ENCODE measurements around the gene FHIT.

The FHIT gene

DNA sequence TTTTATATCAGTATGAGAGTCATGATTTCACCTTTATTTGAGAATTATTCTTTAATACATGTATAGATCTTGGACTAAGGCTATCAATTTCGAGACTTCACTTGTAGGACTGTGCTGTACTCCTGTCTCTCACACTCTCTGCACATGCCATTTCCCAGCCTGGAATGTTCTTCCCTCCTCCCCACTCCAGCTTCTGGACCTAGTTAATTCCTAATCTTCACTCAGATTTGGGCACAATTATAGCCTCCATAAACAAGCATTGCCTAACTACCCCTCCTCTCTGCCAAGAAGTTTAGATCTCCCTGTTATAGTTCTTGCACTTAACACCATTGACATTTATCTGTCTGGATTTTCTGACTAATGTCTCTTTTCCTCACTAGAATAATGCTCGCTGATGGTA lies 88.3 kb downstream of the FHIT start:
- DNase-seq = no peak

DNA sequence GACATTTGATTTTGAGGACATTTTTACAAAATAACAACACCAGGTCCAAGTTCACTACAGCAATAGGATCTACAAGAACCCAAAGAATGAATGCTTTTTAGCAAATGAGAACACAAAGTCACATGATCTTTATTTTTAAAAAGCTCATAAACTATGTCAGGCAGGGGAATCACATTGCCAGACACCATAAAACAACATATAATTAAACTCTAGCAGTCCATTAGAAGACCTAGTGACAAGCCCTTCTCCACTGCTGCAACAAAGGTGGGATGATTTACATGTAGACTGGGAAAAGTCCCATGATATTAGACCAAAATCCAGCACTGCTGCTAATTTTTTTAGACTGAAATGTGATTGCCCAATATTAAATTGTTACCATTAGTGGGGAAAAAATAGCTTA lies 92.6 kb downstream of the FHIT start:
- no peak for DNase-seq

DNA sequence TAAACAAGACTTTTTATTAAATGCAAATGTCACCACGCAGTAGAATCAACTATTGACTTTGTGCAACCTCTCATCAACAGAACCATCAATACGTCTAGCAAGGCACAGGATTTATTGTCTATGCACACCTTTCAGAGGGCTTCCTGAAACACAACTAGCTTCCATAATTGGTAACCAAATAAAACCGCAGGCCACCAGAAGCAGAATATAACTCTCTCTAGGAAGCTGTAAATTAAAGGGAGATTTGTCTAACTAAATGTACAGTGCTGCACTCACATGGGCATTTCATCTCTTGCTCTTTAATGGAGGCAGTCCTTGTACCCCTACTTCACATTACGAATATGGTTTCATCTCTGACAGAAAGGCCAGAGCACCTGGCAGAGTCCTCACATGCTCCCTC lies 93.0 kb downstream of the FHIT start:
- DNase-seq = no peak

DNA sequence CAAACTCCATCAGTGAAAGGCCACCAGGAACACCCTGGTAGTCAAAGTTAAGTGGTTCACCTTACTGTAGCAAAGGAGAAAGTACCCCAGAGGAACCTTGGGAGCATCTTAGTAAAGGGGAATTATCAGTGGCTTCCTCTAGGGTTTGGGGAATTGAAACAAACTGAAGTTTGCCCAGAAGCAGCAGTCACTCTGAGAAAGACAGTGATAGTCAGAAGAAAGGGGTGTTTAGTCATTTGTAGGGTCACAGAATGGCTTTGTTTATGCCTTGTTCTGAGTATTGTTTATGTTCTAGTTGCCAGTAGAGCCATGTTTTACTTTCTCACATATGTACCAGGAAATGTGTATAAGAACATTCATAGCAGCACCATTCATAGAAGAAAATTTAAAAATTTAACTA lies 93.8 kb downstream of the FHIT start:
- peak; percentile 10 for DNase-seq

DNA sequence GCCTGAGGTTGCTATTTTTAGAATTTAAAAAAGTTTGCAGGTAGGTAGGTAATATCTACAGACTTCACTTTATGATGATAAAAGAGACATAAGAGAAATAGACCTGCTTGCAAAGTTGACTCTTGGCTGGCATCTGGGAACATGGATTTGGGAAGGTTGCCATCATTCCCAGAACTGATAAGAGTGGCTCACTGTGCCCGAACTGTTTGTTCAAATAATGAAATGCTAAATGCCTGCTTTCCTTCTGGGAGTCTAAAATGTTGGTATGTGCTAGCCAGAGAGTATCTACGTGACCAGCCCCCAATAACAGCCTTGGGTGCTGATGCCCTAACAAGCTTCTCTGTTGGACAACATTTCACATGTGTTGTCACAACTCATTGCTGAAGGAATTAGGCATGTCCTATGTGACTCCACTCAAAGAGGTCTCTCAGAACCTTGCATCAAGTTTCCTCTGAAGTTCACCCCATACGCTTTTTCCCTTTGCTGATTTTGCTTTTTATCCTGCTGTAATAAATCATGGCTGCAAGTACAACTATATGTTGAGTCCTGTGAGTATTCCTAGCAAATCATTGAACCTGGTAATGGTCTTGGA lies 95.5 kb downstream of the FHIT start:
- no peak for DNase-seq

DNA sequence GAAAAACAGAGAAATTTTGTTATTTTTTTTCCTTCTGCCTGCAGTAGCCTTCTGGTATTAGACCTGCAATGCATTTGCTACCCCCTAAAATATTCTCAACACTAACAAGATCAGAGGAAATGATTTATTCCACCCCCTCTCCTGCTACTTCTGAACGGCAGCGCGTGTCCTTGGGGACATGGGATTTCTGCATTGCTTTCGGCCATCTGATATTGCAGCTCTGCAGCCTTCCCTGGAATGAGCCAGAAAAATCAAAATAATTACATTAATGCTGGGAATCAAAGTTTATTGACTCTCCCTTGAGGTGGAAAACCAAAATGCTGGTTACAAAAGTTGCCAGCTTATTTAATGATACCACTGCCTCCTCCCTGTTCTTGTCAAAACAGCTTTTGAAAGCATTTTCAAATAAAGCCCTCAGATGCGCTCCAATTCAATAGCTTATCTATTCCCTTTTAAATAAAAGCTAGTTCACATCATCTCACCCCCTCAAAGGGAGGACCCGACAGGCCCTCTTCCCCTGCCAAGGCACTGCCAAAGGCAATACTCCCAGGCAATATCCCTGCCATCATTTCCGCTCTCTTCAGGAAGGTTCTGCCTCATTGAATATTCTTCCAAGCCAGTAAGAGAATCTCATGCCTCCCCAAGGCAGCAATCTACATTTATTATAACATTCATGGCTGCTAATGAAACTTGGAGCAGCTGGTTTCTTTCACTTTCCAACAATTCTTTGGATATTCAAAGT lies 96.6 kb downstream of the FHIT start:
- DNase-seq = no peak

DNA sequence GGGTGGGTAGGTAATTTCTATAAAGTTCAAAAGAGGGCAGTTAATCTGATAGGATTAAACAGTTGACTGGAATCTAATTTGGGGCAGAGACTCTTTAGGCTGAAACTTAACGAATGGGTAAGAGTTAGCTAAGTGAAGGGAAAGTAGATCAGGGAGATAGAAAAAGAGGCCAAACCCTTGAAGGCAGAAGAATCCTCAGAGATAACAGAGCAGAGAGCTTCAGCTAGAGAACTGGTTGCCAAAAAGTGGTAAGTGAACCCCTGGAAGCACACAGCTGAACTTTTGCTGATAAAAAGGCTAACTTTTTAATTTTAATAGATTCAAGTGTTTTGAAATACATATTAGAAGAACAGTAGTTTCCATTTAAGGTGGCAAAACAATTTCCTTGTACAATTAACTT lies 99.2 kb downstream of the FHIT start:
- DNase-seq = peak; percentile 19

DNA sequence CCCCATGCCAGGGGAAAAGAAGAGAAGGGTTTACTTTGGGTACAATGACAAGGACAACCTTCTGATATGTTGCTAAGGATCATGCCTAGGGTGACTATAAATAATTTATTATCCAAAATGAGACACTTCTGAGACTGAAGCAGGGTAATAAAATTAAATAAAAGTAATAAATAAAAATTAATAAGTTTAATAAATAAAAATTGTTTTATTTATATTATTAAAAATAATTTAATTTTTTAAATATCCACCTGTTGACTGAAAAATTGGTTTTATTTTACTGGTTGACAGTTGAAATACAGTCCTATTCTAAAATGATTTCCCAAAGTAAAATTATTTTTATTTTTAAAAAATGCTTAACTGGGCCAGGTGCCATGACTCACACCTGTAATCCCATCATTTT lies 102.0 kb downstream of the FHIT start:
- no peak for DNase-seq

DNA sequence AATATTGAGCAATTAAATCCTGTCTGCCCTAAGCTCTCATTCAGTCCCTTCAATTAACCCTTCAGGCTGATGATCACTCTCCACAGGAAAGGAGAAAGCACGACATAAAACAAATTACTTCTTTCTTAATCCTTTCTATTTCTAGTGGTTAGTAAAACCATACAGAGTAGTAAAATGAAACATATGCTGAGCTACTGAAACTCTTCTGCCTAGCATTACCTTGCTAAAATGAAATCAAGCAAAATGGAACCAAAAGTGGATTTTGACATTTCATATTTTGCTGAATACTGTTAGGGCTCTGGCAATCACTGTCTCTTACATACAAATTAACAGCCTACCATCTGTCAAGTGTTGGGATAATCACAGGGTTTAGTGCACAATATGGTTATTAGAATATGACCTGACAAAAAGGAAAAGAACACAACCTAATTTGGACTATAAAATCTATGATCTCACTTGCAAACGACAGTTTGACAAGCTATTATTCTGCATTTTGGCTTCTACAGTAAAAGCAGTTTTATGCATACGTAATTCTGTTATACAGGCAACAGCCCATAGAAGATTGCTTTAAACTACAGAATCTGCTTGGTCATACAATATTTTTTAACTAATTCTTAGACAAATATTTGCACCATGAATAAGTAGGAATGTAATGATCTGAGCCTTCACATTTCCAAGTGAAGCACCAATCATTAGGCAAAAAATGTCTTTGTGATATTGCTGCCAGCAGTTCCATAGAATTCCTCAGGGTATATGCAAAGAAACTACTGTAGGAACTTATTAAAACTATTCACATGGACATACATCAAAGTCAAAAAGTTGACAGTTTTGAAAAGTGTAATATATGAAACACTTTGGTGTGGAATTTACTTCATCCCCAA lies 105.0 kb downstream of the FHIT start:
- DNase-seq = no peak

DNA sequence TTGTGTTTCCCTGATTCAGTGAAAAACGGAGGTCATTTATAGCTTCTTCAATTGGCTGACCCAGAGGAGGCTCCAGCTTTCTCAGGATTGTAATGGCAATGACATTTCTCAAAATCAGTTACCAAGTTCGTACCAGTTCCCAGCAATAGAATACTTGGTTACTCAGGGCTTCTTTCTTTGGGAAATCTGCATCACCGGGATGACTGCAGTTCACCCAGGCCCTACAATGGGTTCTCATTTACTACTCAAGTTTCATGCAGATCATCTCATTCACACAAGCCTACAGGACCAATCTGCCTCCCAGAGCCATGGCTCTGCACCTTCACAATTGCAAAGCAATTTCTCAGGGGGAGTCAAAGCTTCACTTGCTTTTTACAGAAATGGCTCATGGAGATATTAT lies 109.6 kb downstream of the FHIT start:
- DNase-seq = no peak

DNA sequence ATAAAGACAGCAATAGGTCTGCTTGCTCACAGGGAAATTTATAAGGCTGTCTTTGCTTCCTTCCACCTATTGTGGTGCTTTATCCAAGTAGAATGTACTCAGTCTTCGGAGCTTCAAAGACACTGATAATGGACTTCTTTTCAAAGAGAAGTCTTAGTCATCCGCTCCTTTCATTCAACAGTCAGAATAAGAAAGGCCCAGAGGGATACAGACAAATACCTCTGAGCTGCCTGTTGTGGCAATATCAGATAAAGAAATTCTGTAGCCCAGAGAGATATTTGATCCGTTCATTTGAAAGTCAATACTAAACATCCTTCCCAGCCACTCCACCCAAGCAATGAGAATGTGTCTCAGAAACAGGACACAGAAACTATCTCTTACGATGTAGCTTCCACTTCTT lies 110.0 kb downstream of the FHIT start:
- no peak for DNase-seq

DNA sequence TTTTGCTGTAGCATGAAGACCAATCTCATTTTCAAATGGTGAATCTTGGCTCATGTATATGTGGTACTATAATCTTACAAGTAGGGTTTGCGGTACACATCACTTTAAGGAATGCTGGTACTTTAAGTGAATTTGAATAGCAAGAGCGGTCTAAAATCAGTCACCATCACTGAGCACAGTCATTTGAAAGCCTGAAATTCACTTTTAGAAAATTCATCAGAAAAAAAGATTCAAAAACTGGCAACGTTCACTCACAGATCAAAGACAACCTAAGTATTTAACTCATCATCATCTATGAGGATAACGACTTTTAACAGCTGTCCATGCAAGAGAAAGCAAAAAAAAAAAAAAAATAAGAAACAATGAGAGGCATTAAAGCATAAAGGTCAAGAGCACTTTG lies 111.6 kb downstream of the FHIT start:
- no peak for DNase-seq

DNA sequence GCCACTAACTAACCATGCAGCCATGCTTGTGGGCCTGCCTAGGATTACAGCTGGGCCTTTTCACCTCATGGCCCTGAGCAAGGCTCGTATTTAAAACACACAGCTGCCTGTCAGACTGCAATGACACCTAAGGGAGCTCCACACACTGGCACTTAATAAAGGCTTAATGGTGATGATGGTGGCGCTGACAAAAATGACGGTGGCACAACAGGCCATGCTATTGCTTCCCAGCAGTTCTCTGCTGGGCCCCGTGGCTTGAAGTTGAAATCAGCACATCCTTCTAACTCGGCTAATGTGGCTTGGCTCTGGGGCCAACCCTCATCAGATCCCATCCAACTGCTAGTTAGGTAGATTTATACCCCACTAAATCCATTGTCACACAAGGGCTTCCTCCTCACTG lies 112.9 kb downstream of the FHIT start:
- DNase-seq = no peak

DNA sequence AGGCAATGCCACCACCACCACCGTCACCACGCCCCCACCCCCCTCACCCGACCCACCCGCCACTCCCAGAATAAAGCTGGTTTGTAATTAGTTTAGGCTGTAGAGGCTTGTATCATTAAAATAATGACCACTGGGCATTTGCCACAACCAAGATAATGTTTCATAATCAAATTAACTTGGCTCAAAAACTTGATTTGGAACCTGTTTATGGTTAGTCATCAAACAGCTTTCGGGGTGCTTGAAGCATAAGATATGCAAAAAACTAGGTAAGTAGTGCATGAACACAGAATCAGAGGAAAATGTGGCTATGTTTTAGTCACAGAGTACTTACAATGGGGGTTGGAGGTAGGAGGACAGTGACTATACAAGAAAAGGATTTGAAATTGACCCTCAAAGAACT lies 115.1 kb downstream of the FHIT start:
- DNase-seq = no peak

DNA sequence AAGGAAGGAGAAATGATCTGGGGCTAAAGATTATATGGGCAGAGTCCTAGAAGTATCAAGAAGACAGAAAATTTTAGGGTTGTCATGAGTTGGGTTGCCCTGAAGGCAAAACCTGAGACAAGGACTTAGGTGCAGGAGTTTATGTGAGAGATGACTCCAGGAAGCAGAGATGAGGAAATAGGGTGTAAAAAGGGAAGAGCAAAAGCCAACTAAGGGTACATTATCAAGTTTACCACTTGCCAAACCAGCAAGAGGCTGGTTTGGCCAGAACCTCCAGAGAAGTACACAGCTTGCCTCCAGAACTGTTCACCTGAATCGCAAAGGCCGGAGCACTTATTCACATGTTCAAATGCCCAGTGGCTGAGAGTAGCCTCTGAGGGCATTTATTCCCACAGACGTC lies 116.7 kb downstream of the FHIT start:
- no peak for DNase-seq

DNA sequence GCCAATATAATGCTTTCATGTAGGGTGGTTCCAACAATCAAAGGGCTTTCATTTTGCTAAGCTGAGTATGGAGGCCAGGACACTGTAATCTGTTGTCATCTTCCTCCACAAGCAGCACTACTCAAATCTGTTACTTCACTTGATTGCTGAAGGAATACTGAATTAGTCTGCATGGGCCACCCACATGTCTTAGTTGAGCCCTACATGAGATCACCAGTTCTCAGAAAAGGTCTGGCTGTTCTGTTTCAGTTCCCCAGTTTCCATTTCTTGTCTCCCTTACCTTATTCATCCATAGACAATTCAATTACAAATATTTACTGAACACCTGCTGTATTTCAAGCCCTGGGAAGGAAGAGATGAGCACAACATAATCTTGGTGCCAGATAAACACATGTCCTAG lies 119.2 kb downstream of the FHIT start:
- DNase-seq = peak; percentile 22

DNA sequence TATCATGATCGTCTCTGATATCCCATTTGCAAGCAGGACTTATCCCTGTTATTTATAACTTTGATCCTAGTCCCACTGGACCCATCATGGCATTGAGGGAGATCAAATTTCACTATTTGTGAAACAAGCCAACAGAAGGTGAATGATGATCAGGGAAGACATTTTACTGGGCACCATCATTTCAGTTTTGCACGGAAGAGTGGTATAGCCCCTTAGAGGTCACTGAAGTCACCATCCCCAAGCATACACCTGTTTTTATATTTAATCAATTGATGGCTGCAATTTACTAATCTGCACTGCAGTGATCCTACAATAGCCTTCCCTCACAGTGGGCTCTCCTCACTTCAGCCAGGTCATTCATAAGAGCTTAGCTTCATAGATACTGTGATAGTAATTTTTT lies 132.4 kb downstream of the FHIT start:
- no peak for DNase-seq

DNA sequence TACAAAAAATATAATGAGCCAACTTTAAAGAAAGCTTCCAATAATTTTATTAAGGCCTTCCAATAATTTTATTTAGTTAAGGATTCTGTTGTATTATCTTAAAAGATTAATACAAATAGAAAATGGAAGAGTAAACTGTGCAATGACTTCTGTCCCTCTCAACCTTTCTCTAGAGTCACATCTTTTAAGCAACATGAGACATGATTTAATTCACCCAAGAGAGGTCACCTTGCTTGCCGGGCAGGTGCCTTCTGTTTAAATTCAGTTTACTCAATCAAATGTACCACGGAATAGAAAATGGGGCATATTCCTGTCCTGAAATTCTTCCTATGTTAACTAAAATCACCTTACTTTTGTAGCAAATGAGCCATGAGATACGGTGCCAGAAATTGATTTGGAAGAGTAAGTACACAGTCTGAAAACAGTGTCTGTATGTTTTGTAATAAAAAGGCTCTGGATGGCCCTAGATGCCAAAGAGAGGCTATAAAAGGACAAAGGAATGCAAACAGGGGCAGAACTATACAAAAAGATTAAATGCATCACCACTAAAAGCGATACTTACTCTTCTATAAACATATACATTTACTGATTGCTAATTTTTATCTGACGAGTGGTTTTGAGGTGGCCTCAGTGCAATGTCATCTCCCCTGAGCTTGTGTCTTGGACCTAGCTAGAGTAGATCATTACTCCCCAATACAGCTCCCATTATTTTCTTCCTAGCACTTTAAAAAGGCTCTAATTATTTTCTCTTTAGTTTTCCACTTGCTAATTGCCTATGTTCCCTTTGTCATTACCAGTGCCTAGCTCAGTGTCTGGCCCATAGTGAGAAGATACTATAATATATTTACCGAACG lies 134.0 kb downstream of the FHIT start:
- DNase-seq = no peak

DNA sequence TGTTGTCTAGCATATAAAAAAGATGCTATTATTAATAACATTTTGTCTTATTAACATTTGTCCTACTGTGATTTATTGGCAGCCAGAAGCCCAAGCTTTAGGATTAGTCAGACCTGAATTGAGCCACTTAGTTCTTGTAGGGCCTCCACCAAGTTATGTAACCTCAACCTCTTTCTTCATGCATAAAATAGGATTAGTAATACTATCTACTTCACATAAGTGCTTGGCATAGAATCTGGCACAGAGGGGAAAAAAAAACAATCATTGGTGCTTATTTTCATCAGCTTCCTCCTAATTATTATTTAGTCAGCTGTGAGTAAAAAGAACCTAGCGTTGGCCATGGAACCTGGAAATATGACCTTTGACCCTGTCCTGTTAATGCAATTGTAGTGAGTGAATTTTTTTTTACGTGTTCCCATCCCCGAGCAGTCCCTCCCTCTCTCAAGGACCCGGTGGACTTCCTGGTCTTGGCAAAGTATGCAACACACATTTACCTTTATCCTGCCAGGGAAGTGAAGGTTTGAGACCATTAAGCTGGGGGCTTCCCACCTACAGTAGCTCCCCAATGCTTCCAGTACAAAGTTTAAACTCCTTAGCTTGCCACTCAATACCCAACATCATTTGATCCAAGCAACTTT lies 136.8 kb downstream of the FHIT start:
- no peak for DNase-seq

DNA sequence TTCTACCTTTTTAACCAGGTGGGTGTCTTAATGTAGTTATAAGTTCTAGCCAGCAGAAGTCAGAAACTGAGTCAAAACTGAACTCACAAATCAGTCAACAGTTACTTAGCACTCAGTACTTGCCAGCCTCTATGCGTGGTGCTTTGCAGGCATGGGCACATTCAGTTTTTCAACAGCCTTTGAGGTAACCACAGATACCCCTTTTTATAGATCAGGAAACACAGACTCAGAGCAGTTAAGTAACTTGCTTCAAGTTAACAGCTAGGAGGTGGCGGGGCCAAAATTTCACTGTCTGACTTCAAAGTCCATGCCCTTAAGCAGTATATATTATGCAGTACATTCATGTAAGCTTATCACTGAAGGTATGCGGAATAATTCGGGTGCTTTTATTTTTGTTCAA lies 139.4 kb downstream of the FHIT start:
- no peak for DNase-seq

DNA sequence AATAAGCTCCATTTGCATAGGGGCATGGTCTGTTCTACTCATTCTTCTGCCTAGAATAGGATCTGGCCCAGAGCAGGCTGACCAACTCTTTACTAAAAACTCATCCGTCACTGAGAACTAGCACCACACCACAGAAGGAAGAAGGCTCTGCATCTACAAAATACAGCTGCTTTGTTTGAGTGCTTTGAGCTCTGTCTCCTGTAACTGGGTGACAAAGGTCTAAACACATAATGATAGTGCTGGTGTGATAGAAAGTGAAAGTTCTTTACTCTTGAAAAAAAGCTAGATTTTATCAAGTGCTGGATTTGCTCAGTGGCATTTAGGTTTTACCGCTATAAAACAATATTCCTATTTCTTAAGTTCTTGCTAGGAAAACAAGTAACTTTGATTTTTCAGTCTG lies 140.7 kb downstream of the FHIT start:
- DNase-seq = no peak

DNA sequence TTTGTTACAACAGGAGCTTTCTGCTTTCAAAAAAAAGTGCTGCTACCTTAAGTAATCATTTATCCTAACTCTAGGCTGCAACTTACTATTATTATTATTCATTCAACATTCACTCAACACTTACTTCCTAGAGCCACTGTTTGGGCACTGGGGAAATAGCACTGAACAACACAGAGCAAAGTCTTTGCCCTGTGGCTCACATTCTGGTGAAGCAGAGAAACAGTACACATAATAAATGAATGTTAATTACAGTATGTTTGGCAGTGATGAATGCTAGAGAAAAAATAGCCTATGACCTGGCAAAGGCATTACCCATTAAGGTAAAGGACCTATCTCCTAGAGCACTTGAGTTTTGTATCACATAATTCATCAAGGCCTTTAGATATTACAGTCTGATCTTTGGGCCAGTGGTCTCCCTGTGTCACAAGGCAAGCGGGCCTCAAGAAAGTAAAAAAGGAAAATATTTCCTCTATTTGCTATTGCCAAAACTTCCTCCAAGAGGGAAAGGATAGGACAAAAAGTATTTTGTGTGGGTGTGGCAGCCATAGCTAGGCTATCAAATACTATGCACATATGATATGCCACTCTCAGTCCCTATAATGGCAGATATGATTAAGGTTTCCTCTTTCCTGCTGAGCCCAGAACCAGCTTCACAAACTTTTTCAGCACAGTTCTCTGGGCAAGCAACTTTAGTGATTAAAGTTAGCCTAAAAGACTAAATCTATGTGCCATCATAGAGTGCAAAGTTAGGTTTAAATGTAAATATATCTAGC lies 142.8 kb downstream of the FHIT start:
- DNase-seq = no peak
